SH-SY5Y (cell line): ENCODE data around the gene GCNT2.

ENCODE experiments used
- GATA2 ChIP-seq: IDR thresholded peaks from 2 replicates; pipeline ENCODE4 v1.6.1; 2011; ENCODE audit warnings: mild to moderate bottlenecking, low read depth, low read length
- GATA3 ChIP-seq: IDR thresholded peaks from 2 replicates; pipeline ENCODE4 v1.6.1; 2011; ENCODE audit warnings: low read depth, mild to moderate bottlenecking, low read length, moderate library complexity

DNA sequence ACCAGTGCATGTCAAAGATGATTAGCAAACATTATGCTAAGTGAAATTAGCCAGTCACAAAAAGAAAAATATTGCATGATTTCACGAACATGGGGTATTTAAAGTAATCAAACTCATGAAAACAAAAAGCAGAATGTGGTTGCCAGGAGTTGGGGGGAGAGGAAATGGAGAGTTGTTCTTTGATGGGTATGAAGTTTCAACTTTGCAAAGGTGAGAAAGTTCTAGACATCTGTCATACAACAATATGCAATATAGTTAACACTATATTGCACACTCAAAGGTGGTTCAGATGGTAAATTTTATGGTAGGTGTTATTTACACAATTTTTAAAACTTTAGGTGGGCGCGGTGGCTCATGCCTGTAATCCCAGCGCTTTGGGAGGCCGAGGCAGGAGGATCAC is 13.4 kb upstream of the GCNT2 start:
- TF ChIP-seq GATA3 (no peak), GATA2 (no peak)
